ENCODE measurements around the gene ERVMER34-1.

ERVMER34-1 gene, protein sequence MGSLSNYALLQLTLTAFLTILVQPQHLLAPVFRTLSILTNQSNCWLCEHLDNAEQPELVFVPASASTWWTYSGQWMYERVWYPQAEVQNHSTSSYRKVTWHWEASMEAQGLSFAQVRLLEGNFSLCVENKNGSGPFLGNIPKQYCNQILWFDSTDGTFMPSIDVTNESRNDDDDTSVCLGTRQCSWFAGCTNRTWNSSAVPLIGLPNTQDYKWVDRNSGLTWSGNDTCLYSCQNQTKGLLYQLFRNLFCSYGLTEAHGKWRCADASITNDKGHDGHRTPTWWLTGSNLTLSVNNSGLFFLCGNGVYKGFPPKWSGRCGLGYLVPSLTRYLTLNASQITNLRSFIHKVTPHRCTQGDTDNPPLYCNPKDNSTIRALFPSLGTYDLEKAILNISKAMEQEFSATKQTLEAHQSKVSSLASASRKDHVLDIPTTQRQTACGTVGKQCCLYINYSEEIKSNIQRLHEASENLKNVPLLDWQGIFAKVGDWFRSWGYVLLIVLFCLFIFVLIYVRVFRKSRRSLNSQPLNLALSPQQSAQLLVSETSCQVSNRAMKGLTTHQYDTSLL

DNA sequence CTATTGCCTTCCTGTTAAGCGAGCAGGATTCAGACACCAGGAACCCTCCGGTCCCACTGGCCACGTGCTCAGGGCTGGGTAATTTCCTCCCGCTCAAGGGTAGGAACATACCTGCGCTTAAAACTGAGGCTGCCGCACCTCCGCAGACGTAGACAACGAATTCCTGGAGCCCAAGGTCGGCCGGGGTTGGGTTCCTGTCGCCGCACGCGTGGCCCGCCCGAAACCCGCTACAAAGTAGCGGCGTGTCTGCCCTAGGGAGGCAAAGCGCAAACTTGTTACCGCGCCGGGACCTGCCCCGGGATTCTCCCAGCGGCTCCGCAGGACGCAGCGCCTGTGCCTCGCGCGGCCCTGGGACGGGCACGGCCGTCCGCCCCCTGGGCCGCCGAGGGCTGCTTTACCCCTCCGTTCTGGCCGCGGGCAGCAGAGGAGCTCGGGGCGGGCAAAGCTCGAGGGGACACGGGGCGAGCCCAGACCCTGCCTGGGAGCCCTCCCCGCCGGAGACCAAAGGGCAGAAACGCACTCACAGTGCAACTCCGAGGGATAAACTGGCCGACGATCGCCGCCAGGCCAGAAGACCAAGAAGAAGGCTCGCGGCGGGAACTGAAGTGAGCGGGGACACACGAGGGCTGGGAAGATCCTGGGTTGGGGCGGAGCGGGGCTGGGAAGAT lies at the start of gene ERVMER34-1:
Gene ERVMER34-1, minus strand, starts transcription at position 607 of the 668 bp plus-strand sequence. CDS start 5,905 bp downstream, outside the sequence.
- DNase-seq (ENCODE audit: low read depth): peak; percentile 14
- TF ChIP-seq, protein P1, sequence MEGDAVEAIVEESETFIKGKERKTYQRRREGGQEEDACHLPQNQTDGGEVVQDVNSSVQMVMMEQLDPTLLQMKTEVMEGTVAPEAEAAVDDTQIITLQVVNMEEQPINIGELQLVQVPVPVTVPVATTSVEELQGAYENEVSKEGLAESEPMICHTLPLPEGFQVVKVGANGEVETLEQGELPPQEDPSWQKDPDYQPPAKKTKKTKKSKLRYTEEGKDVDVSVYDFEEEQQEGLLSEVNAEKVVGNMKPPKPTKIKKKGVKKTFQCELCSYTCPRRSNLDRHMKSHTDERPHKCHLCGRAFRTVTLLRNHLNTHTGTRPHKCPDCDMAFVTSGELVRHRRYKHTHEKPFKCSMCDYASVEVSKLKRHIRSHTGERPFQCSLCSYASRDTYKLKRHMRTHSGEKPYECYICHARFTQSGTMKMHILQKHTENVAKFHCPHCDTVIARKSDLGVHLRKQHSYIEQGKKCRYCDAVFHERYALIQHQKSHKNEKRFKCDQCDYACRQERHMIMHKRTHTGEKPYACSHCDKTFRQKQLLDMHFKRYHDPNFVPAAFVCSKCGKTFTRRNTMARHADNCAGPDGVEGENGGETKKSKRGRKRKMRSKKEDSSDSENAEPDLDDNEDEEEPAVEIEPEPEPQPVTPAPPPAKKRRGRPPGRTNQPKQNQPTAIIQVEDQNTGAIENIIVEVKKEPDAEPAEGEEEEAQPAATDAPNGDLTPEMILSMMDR (conservative IDR thresholded peaks at IDR 0.05; ENCODE audit: low read length): no peak
- H3K4me3 ChIP-seq (ENCODE audit: low read length): peak within 1 kb of the TSS; percentile 57

DNA sequence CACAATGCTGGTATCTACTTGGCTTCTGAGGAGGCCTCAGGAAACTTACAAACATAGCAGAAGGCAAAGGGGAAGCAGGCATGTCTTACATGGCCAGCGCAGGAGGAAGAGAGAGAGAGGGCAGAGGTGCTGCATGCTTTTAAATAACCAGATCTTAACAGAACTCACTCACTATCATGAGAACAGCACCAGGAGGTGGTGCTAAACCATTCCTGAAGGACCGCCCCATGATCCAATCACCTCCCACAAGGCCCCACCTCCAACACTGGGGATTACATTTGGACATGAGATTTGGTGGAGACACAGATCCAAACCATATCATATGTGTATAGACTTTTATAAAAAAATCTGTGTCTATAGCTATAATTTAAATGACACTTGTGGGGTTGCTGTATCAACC lies 48.6 kb upstream of the ERVMER34-1 start:
- H3K4me3 ChIP-seq (ENCODE audit: low read length): no peak overlapping the region
- TF ChIP-seq, protein P1 (conservative IDR thresholded peaks at IDR 0.05; ENCODE audit: low read length): no peak
- DNase-seq (ENCODE audit: low read depth): no peak

DNA sequence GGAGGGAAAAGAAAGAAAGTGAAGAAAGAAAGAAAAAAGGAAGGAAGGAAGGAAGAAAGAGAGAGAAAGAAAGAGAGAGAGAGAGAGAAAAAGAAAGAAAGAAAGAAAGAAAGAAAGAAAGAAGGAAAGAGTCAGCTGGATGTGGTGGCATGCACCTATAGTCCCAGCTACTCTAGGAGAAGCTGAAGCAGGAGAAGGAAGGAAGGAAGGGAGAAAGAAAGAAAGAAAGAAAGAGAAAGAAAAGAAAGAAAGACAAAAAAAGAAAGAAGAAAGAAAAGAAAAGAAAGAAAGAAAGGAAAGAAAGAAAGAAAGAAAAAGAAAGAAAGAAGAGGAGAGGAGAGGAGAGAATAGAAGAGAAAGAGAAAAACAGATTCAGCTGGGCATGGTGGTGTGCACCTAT lies 44.3 kb upstream of the ERVMER34-1 start:
- no peak for DNase-seq (ENCODE audit: low read depth)
- TF ChIP-seq, protein P1 (conservative IDR thresholded peaks at IDR 0.05; ENCODE audit: low read length): no peak
- H3K4me3 ChIP-seq (ENCODE audit: low read length): no peak overlapping the region

DNA sequence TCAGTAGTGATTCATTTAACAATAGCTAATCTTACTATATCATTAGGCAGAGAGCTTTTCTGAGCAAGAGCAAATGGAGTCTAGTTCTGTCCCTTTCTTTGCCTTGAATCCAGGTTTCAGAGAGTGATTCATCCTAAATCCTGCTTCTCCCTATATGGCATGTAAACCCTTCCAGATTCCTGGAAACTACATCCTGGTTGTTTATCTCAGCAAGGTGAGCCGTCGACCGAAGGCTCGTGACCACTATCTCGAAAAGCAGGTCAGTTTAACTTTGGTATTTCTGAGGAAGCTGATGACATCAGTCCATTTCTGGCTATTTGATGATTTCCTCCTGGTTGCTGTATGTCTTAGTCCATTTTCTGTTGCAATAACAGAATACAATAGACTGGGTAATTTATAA lies 40.7 kb upstream of the ERVMER34-1 start:
- TF ChIP-seq, protein P1 (conservative IDR thresholded peaks at IDR 0.05; ENCODE audit: low read length): no peak
- no peak overlapping the region for H3K4me3 ChIP-seq (ENCODE audit: low read length)
- no peak for DNase-seq (ENCODE audit: low read depth)

DNA sequence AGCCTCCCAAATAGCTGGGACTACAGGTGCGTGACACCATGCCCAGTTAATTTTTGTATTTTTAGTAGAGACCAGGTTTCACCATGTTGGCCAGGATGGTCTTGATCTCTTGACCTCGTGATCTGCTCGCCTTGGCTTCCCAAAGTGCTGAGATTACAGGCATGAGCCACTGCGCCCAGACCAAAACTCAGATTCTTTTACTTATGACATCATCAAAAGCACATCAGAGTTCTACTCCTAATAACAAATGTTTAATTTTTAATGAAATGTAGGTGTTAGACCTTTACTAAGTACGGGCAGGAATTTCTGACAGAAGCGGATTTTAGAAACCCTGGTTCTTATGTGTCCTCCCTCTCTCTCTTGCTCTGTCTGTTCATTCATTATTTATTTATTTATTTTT lies 38.5 kb upstream of the ERVMER34-1 start:
- H3K4me3 ChIP-seq (ENCODE audit: low read length): no peak overlapping the region
- TF ChIP-seq, protein P1 (conservative IDR thresholded peaks at IDR 0.05; ENCODE audit: low read length): no peak
- DNase-seq (ENCODE audit: low read depth): no peak

DNA sequence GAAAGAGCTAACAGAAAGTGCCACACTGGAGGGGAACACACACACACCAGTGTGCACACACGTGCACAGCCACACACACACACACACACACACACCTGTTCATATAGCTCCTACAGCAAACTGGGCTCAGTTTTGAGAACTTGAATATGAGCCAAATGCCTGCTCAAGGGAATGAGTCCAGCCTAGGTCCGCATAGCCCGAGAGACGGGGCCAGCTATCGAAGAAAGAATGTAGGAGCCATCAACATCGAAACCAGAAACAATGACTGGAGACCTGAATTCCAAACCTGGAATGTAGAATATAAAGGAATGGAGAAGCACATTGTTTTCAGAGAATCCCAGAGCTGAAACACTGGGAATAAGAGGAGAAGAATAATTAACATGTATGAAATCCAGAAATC lies 37.6 kb upstream of the ERVMER34-1 start:
- DNase-seq (ENCODE audit: low read depth): no peak
- TF ChIP-seq, protein P1 (conservative IDR thresholded peaks at IDR 0.05; ENCODE audit: low read length): no peak
- no peak overlapping the region for H3K4me3 ChIP-seq (ENCODE audit: low read length)

Measured in AG10803 (cell line).